Measurements from ENCODE around the gene RSAD1.

Gene RSAD1

GRCh38 chr17:50452630-50453300, 25.9 kb upstream of the RSAD1 start:
- DNase-seq: no peak
- intact Hi-C loops (cut with DNase I): no loop called here

- no peak for DNase-seq
- intact Hi-C loops (cut with DNase I): no loop called here
Measured at GRCh38 chr17:50453901-50454300, 24.8 kb upstream of the RSAD1 start.

- DNase-seq: no peak
- intact Hi-C loops (cut with DNase I): no loop called here
Measured at GRCh38 chr17:50457621-50458020, 21.0 kb upstream of the RSAD1 start.

- intact Hi-C loops (cut with DNase I): no loop called here
- DNase-seq: no peak
Measured at GRCh38 chr17:50458270-50458669, 20.4 kb upstream of the RSAD1 start.

GRCh38 chr17:50458701-50459676, 19.7 kb upstream of the RSAD1 start:
- DNase-seq: no peak

GRCh38 chr17:50459756-50460155, 18.9 kb upstream of the RSAD1 start:
- DNase-seq: no peak
- intact Hi-C loops (cut with DNase I): no loop called here

More at GRCh38 chr17:50458701-50459676, 19.7 kb upstream of the RSAD1 start:
- intact Hi-C loops (cut with DNase I): no loop called here

GRCh38 chr17:50460831-50461526, 17.7 kb upstream of the RSAD1 start:
- DNase-seq: no peak
- intact Hi-C loops (cut with DNase I): no loop called here

- no peak for DNase-seq
- intact Hi-C loops (cut with DNase I): no loop called here
Measured at GRCh38 chr17:50461550-50462132, 17.0 kb upstream of the RSAD1 start.

- no peak for DNase-seq
Measured at GRCh38 chr17:50462446-50462845, 16.2 kb upstream of the RSAD1 start.

GRCh38 chr17:50464121-50464520, 14.5 kb upstream of the RSAD1 start:
- DNase-seq: no peak
- intact Hi-C loops (cut with DNase I): no loop called here

More at GRCh38 chr17:50462446-50462845, 16.2 kb upstream of the RSAD1 start:
- intact Hi-C loops (cut with DNase I): no loop called here

GRCh38 chr17:50464736-50465135, 13.9 kb upstream of the RSAD1 start:
- intact Hi-C loops (cut with DNase I): no loop called here
- no peak for DNase-seq

GRCh38 chr17:50465171-50465570, 13.5 kb upstream of the RSAD1 start:
- no peak for DNase-seq
- intact Hi-C loops (cut with DNase I): no loop called here

GRCh38 chr17:50465635-50466034, 13.0 kb upstream of the RSAD1 start:
- intact Hi-C loops (cut with DNase I): no loop called here
- no peak for DNase-seq

GRCh38 chr17:50466371-50467113, 12.1 kb upstream of the RSAD1 start:
- intact Hi-C loops (cut with DNase I): no loop called here

GRCh38 chr17:50467114-50467854, 11.4 kb upstream of the RSAD1 start:
- intact Hi-C loops (cut with DNase I): no loop called here
- DNase-seq: no peak

More at GRCh38 chr17:50466371-50467113, 12.1 kb upstream of the RSAD1 start:
- DNase-seq: no peak

GRCh38 chr17:50467855-50468303, 10.8 kb upstream of the RSAD1 start:
- DNase-seq: no peak
- intact Hi-C loops (cut with DNase I): no loop called here

- intact Hi-C loops (cut with DNase I): no loop called here
- DNase-seq: peak in 11 of 42 donors; percentile 30 to 63 (median 42)
Measured at GRCh38 chr17:50468304-50469207, 10.1 kb upstream of the RSAD1 start, which contains the start of gene CHAD. Gene CHAD, minus strand, starts transcription at chr17:50468880. Its CDS starts 67 bp downstream, at chr17:50468813.

Data from head of caudate nucleus (tissue), 42 donors.